Renal cortical epithelial cell (primary cell): ENCODE measurements around the gene MRAP. TPM values are rescaled to one million over a fixed set of nuclear protein-coding genes. Genes with fewer than 3 reads are reported as not detected.

ENCODE experiments used
- DNase-seq: peaks from one replicate; pipeline ENCODE4 v3.0.0-alpha.2; 2011; ENCODE audit warnings: low read depth
- total RNA-seq: library from RNA; depleted of rRNA; stranded (reverse); fragments of >200 nt; gene quantifications from 2 replicates; pipeline ENCODE4 v1.2.3, GENCODE V29; 2014

MRAP gene
- total RNA-seq, 1 donor from 2014 or later, result not detected

DNA sequence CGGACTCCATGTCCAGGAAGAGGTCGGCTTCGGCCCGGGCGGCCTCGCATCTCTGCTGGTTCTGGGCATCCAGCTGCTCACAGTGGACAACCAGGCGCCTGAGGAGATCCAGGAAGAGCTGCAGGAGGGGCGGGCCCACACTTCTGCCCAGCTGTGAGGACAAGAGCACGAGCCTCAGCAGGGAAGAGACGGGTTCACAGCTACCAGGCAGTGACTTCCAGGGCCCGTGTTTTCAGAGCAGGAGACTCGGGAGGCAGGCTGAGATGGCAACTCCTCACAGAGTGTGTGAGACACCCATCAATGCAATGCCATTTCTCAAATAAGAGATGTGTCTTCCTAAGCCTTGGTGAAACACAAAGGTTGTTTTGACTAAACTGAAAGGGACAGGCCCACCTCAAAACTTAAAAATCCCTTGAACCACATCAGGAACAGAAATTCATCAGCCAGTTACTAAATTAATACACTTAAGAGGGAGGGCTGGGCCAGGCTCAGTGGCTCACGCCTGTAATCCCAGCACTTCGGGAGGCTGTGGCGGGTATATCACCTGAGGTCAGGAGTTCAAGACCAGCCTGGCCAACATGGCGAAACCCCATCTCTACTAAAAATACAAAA lies 50.8 kb downstream of the MRAP start:
- no peak for DNase-seq

DNA sequence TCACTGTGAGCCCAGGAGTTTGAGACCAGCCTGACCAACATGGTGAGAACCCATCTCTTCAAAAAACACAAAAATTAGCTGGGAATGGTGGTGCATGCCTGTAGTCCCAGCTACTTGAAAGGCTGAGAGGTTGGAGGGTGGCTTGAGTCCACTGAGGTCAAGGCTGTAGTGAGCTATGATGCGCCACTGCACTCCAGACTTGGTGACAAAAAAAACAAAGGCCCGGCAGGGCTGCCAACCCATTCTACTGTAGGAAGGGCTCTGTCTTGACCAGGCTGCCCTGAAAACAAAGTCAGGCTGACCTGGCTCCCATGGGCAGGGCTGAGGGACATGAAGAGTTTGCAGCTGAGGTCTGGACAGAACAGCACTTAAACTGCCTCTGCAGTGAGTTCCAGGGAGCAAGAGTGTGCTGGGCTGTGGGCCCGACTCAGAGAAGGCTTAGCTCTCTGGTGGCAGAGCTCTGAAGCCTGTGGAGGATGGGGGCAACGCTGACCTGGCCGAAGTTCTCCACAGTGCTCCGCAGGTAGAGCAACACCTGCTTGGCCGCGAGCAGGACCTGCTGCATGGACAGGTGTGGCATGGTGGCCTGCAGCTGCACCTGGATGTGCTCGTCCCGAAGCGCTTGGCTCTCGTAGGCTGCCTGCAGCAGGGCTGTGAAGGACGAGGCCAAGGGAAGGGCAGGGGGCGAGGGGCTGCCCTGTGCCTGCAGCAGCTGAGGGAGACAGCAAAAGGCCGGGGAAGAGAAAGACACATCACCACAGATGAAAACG lies 51.7 kb downstream of the MRAP start:
- no peak for DNase-seq

DNA sequence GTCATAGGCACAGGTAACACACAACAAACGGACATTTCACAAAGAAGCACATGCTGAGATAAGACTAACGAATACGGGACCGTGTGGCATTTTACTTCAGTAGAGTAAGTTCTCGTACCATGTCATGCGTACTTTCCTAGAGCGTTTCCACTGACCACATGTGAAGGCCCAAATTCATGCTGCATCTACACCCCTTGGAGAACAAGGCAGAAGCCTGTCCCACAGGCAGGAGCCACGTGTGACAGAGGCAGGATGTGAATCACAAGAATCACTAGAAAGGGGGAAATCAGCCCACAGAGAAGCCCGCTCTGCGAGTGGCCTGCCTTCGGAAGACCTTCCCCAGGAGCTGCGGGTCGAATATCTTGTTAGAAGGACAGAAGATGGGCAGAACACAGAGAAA lies 52.3 kb downstream of the MRAP start:
- DNase-seq, result no peak

DNA sequence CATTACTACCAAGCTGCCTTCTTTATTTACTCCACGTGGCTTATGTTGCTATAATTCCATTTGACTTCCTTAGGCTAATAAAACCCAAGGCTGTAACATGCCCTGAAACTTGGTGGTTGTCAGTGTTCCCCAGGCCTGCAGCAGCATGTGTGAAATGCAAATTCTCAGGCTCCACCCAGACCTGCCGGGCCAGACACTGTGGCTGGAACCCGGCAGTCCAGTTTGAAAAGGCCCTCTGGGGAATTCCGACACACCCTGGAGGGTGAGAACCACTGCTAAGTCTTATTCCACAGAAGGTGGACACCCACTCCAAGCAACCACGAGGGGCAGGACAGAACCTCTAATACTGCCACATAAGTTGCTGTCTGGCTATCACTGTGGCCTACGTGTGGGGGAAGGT lies 52.8 kb downstream of the MRAP start:
- no peak for DNase-seq

DNA sequence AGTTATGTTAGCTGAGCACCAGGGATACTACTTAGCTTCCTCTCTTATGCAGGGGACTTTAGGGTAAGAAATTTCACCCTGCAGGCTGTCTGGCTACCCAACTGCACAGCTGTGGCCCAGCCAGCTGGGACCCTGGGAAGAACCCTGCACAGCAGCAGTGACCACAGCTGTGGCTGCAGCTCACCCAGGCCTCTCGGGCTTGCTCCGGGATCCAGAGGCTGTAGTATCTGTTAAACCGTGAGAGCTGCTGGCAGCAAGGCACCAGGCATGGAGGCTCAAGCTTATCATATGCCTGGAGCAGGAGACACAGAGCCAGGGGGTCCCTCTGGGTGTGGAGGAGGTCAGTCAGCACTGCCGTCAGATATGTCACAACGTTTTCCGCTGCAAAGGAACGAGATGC lies 53.9 kb downstream of the MRAP start:
- DNase-seq, result no peak

DNA sequence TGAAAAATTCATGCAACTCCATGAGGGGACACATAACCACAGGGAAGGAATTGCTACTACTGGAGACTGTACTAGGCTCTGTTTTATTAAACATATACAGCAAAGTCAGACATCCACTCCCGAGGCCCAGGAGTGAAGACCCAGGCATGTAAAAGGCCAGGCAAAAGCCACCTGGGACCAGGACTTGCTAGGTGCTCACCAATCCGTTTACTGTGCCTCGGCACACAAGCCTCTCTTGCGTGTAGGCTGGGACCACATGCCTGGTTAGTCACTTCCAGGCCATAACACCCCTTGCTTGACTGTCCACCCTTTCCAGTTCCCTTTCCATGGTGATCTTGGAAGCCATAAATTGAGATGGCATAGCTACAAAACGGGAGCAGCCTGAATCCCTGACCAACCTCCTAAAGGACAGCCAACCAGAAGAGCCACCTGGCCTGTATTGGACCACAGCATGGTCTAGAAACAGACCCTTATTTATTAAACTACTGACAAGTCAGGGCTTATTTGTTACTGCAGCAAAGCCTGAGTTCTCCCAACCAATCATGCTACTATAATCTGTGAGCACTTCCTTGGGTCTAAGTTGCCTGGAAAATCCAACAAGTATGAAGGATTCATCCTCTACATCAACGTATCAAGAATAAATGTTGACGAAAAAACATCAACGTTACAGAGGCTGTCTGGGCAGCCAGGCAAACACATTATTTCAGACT lies 54.5 kb downstream of the MRAP start:
- no peak for DNase-seq

DNA sequence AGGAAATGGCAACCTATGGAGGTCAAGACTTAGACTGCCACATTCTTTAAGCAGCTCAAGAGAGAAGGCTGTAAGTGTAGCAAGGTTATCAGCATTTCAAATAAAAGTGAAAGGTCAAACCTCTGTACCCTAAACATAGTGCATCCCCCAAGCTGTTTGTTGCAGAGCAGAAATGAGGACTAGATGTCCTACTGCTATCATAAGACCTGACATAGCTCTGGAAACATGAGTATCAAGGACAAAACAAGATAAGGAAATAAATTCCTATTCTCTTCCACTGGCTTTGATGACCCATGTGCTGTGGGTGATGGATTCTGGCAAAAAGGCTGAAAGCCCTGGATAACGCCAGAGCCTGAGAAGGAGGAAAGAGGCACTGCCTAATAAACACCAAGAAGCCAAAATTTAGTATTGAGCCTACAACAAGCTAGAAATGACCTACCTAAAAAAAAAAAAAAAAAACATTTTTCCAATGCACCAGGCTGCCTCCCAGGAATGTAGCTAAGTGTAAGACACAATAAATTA lies 58.3 kb downstream of the MRAP start:
- no peak for DNase-seq

DNA sequence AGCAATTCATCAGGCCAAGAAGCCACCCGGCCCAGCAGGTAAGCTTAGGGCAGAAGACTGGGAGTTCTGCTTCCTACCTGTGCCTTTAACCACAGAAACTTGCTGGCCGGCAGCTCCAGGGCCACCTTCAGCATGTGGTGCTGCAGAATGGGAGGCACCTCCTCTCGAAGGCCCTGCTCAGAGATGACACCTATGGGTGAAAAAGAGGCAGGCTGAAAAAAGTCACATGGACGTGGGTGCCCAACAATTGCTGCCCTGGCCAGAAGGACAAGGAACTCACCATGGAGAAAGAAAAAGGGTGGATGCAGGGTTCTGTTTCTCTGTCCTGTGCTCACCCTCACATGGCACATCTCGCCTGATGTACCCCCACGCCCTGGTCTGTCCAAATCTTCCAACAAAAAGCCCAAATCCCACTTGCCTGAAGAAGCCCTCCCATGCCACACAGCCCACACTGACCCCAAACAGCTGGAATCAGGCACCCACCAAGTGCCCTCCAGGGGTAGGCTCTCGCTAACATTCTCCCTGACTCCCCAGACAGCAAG lies 61.1 kb downstream of the MRAP start:
- DNase-seq, result no peak

DNA sequence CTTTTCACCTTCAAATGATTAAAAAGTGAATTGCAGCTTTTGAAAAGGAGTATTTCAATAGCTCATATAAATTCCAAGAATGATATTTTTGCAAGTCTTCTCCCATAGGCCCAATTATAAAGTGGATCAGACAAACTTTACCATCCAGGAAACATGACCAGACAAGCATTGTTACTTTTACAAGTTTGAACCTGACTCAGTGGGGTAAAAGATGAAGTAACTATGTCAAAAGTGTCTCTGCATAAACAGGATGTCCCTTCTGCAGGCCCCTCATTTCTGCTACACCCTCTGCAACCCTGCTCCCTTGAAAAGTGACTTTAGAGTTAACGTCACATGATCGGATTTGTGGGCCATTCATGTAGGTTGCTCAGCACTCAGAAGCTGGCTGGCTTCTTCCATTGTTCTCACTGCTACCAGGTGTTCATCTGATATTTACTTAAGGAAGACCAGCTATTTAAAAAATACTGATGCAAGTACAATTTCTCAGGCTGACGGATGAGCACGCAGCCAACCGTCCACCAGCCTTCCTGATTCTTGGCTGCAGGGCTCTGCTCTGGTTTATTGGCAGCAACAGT lies 61.8 kb downstream of the MRAP start:
- DNase-seq, result no peak

Other genes with a start within 250 kb of the MRAP start
- 7.2 and 17.2 TPM in 2 replicates for gene MIS18A, start 19.8 kb upstream of the MRAP start, total RNA-seq
- 10.6 and 23.1 TPM in 2 replicates for gene URB1, start 94.2 kb downstream of the MRAP start, total RNA-seq
- 0.69 and 0.70 TPM in 2 replicates for gene EVA1C, start 113.9 kb downstream of the MRAP start, total RNA-seq